OCI-LY3 (cell line): ENCODE data around the gene UFC1.

ENCODE experiments used
- CTCF ChIP-seq: fragments of 200-600, 300-600 bp; sonication (generic); IDR thresholded peaks from 2 replicates; pipeline ENCODE4 v1.5.1; 2014; ENCODE audit warnings: antibody characterized with exemption, low read length, low read depth
- EZH2phosphoT487 ChIP-seq: fragments of 200-600 bp; shearing (Covaris generic); IDR thresholded peaks from 2 replicates; pipeline ENCODE4 v1.6.1; 2018; ENCODE audit warnings: antibody characterized with exemption, mixed run types, low read depth

- TF ChIP-seq CTCF (no peak), EZH2phosphoT487 (no peak)
Measured at GRCh38 chr1:161159913-161160243, 6.1 kb downstream of the UFC1 start.
